NT2/D1 (cell line): ENCODE results near the gene COL11A2.

Source experiments
- SUZ12 ChIP-seq: IDR thresholded peaks from 2 replicates; pipeline ENCODE4 v1.6.1; 2011; ENCODE audit not compliant: insufficient read length, insufficient read depth; ENCODE audit errors: extremely low read depth
- YY1 ChIP-seq: IDR thresholded peaks from 2 replicates; pipeline ENCODE4 v1.6.1; 2011; ENCODE audit not compliant: insufficient read length, insufficient read depth
- ZNF274 ChIP-seq: IDR thresholded peaks from 2 replicates; pipeline ENCODE4 v1.6.1; 2011; ENCODE audit warnings: mild to moderate bottlenecking, low read depth, low read length

- no peak for TF ChIP-seq ZNF274
- TF ChIP-seq YY1, result no peak
- TF ChIP-seq SUZ12, result no peak
Measured at GRCh38 chr6:33217246-33217645, 25.0 kb upstream of the COL11A2 start.
